SK-N-SH (cell line): Measurements from ENCODE around the gene NUDCD3. TPM values are rescaled to one million over a fixed set of nuclear protein-coding genes. Genes with fewer than 3 reads are reported as not detected.

Experiments
- CTCF ChIA-PET: fragments of 300-600, 350-600 bp; formaldehyde crosslinking; extraction: SDS; loops from one replicate; lab custom pipeline; 2021; lab: Yijun Ruan, JAX
- POLR2A ChIA-PET: fragments of 350-600 bp; sonication (Branson Sonifier 250); formaldehyde crosslinking; extraction: SDS; loops from one replicate; lab custom pipeline; 2020; ENCODE audit warnings: antibody characterized with exemption, inconsistent platforms; lab: Yijun Ruan, JAX
- DNase-seq: peaks from one replicate; pipeline ENCODE4 v3.0.0; 2012
- H2AFZ ChIP-seq: fragments of 200-600 bp; sonication (generic); 2 replicates; pipeline ENCODE4 v1.8.1; 2016; ENCODE audit warnings: antibody characterized with exemption, mild to moderate bottlenecking, low read depth
- H3F3A ChIP-seq: fragments of 200-600 bp; sonication (generic); replicated peaks from 2 replicates; pipeline ENCODE3; 2016; ENCODE audit warnings: antibody characterized with exemption, mild to moderate bottlenecking; ENCODE audit not compliant: insufficient read depth
- H3K27ac ChIP-seq, 2 experiments: fragments of 200-500 bp in 1 of 2; fragments of 200-600 bp in 1 of 2; sonication (Bioruptor generic) in 1 of 2; sonication (generic), shearing (Covaris generic) in 1 of 2; 2 replicates each; pipeline versions ENCODE4 v1.5.1 to v1.6.1; 2014 to 2016; ENCODE audit warnings: low read depth in 2 of 2, inconsistent platforms in 1 of 2, low read length in 1 of 2, mild to moderate bottlenecking in 1 of 2, mixed read lengths in 1 of 2
- H3K27me3 ChIP-seq: fragments of 200-600 bp; sonication (generic), shearing (Covaris generic); 2 replicates; pipeline ENCODE4 v1.6.1; 2016; ENCODE audit warnings: mixed run types; ENCODE audit not compliant: insufficient read depth
- H3K36me3 ChIP-seq, 2 experiments: fragments of 200-500 bp in 1 of 2; fragments of 200-600 bp in 1 of 2; sonication (Bioruptor generic) in 1 of 2; sonication (generic) in 1 of 2; replicated peaks in 1 of 2; 2 replicates each; pipeline versions ENCODE3 to v1.5.1; 2014 to 2016; ENCODE audit warnings: low read length in 1 of 2, mild to moderate bottlenecking in 1 of 2; ENCODE audit not compliant: insufficient read depth in 2 of 2, control insufficient read depth in 1 of 2
- H3K4me1 ChIP-seq, 2 experiments: fragments of 200-500 bp in 1 of 2; fragments of 200-600 bp in 1 of 2; sonication (Bioruptor generic) in 1 of 2; sonication (generic), shearing (Covaris generic) in 1 of 2; 2 replicates each; pipeline versions ENCODE4 v1.5.1 to v1.6.1; 2014 to 2016; ENCODE audit warnings: low read depth in 1 of 2, low read length in 1 of 2, mixed run types in 1 of 2; ENCODE audit not compliant: insufficient read depth in 2 of 2, control insufficient read depth in 1 of 2
- H3K4me2 ChIP-seq: fragments of 200-600 bp; sonication (generic), shearing (Covaris generic); 2 replicates; pipeline ENCODE4 v1.6.1; 2017; ENCODE audit warnings: mixed run types
- H3K4me3 ChIP-seq, 2 experiments: fragments of 200-500 bp in 1 of 2; fragments of 200-600 bp in 1 of 2; sonication (Bioruptor generic) in 1 of 2; sonication (generic), shearing (Covaris generic) in 1 of 2; 2 replicates each; pipeline versions ENCODE4 v1.5.1 to v1.8.1; 2014 to 2016; ENCODE audit warnings: low read depth in 2 of 2, inconsistent platforms in 1 of 2, low read length in 1 of 2, mild to moderate bottlenecking in 1 of 2, mixed read lengths in 1 of 2, moderate library complexity in 1 of 2
- H3K79me2 ChIP-seq: fragments of 200-600 bp; sonication (generic); 2 replicates; pipeline ENCODE4 v1.8.1; 2017; ENCODE audit warnings: mild to moderate bottlenecking; ENCODE audit not compliant: insufficient read depth
- H3K9ac ChIP-seq: fragments of 200-600 bp; sonication (generic); 2 replicates; pipeline ENCODE4 v1.6.1; 2017; ENCODE audit warnings: mixed run types
- H3K9me2 ChIP-seq: fragments of 200-600 bp; sonication (generic); 2 replicates; pipeline ENCODE4 v1.6.1; 2017; ENCODE audit warnings: mixed run types
- H3K9me3 ChIP-seq: fragments of 200-600 bp; sonication (generic); 2 replicates; pipeline ENCODE4 v1.6.1; 2017; ENCODE audit warnings: mixed run types, mild to moderate bottlenecking, moderate library complexity
- H4K20me1 ChIP-seq: fragments of 200-600 bp; sonication (generic); 2 replicates; pipeline ENCODE4 v1.6.1; 2017; ENCODE audit warnings: mild to moderate bottlenecking, mixed run types; ENCODE audit not compliant: insufficient read depth
- CHD2 ChIP-seq: fragments of 150-350 bp; IDR thresholded peaks from 2 replicates; pipeline ENCODE4 v1.6.1; 2018; ENCODE audit warnings: low read length; ENCODE audit not compliant: partially characterized antibody
- ELF1 ChIP-seq: IDR thresholded peaks from 2 replicates; pipeline ENCODE4 v1.4.0; 2012
- FOXJ3 ChIP-seq: sonication (generic); formaldehyde crosslinking; IDR thresholded peaks from 2 replicates; pipeline ENCODE4 v1.5.1; 2020; ENCODE audit warnings: mild to moderate bottlenecking, missing genetic modification reagents
- JUND ChIP-seq: IDR thresholded peaks from 2 replicates; pipeline ENCODE4 v1.4.0; 2012
- MXI1 ChIP-seq: IDR thresholded peaks from 2 replicates; pipeline ENCODE4 v1.6.1; 2012; ENCODE audit warnings: mild to moderate bottlenecking, low read depth, low read length, improper control_type of control experiment
- NFIC ChIP-seq: IDR thresholded peaks from 2 replicates; pipeline ENCODE4 v1.4.0; 2012; ENCODE audit warnings: borderline replicate concordance
- POLR2AphosphoS5 ChIP-seq: IDR thresholded peaks from 2 replicates; pipeline ENCODE4 v1.6.1; 2012; ENCODE audit warnings: low read depth, low read length
- RAD21 ChIP-seq: IDR thresholded peaks from 2 replicates; pipeline ENCODE4 v1.6.1; 2012; ENCODE audit warnings: mild to moderate bottlenecking, low read length
- RCOR1 ChIP-seq: fragments of 150-350 bp; IDR thresholded peaks from 2 replicates; pipeline ENCODE4 v1.6.1; 2017; ENCODE audit warnings: antibody characterized with exemption, low read length
- RFX5 ChIP-seq: IDR thresholded peaks from 2 replicates; pipeline ENCODE4 v1.6.1; 2012; ENCODE audit warnings: mild to moderate bottlenecking, improper control_type of control experiment, low read length
- SIN3A ChIP-seq: IDR thresholded peaks from 2 replicates; pipeline ENCODE4 v1.6.1; 2012; ENCODE audit warnings: low read depth, mild to moderate bottlenecking, low read length, moderate library complexity, borderline replicate concordance
- SMC3 ChIP-seq: IDR thresholded peaks from 2 replicates; pipeline ENCODE4 v1.6.1; 2012; ENCODE audit warnings: low read depth, low read length, improper control_type of control experiment
- TCF12 ChIP-seq: IDR thresholded peaks from 2 replicates; pipeline ENCODE4 v1.4.0; 2012
- TEAD4 ChIP-seq: IDR thresholded peaks from 2 replicates; pipeline ENCODE4 v1.4.0; 2012; ENCODE audit warnings: mild to moderate bottlenecking, borderline replicate concordance; ENCODE audit not compliant: insufficient read depth
- WGBS: methylation state at CpG from one replicate; pipeline ENCODE4 v1.1.6; 2017; ENCODE audit warnings: low lambda C conversion rate; 5-methylcytosine and 5-hydroxymethylcytosine counted together
- polyA plus RNA-seq, 3 experiments: library from polyadenylated mRNA; depleted of rRNA; stranded (reverse); fragments of >200 nt; gene quantifications; 2 replicates each; pipeline ENCODE4 v1.2.3, GENCODE V29; 2012
- TF ChIP-seq, protein P1 (sequence below): IDR thresholded peaks from 2 replicates; pipeline ENCODE4 v1.4.0; 2012; ENCODE audit warnings: low read depth, borderline replicate concordance
- TF ChIP-seq, protein P2 (sequence below): IDR thresholded peaks from 2 replicates; pipeline ENCODE4 v1.4.0; 2012; ENCODE audit warnings: low read depth, borderline replicate concordance
- TF ChIP-seq, protein P3 (sequence below): fragments of 200-600 bp; sonication (generic); IDR thresholded peaks from 2 replicates; pipeline ENCODE4 v1.6.1; 2017; ENCODE audit warnings: antibody characterized with exemption, mild to moderate bottlenecking, moderate library complexity
- TF ChIP-seq, protein P4 (sequence below): fragments of 150-350 bp; IDR thresholded peaks from 2 replicates; pipeline ENCODE4 v1.6.1; 2016; ENCODE audit warnings: mild to moderate bottlenecking, low read depth, low read length

The NUDCD3 gene
- polyA plus RNA-seq, 1 of the 3 experiments (the other 2 are of a cell fraction): 66.0 TPM

DNA sequence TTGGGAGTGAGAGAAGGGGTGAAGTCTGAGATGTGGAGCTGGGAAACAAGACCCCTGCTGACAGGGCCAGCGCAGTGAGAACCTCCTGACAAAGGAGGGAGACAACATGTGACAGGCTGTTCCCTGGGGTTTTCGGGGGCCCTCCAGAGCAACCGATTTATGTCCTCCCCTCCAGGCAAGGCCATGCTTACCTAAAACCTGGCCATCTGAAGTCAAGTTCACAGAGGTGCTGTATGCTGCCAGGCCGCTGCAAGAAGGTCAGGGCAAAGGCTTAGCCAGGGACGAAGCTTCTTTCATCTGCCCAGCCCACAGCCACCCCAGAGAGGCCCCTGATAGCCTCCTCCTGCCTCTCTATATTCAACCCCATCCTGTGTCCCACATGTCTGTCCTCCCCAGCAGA lies 30.1 kb upstream of the NUDCD3 start:
- CTCF ChIA-PET: interaction anchor here (0.6 to 5.1 kb wide), 5 partner anchors 8 to 307 kb away, joined by 3 to 26 read pairs (median 3); no protein-coding TSS in a partner anchor
- H3K9me3 ChIP-seq: peaks cover 8% of the 10 kb centered on the region
- TF ChIP-seq, protein P1, sequence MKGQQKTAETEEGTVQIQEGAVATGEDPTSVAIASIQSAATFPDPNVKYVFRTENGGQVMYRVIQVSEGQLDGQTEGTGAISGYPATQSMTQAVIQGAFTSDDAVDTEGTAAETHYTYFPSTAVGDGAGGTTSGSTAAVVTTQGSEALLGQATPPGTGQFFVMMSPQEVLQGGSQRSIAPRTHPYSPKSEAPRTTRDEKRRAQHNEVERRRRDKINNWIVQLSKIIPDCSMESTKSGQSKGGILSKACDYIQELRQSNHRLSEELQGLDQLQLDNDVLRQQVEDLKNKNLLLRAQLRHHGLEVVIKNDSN: no peak
- TF ChIP-seq CHD2: no peak
- TF ChIP-seq POLR2AphosphoS5: no peak
- TF ChIP-seq, protein P2, sequence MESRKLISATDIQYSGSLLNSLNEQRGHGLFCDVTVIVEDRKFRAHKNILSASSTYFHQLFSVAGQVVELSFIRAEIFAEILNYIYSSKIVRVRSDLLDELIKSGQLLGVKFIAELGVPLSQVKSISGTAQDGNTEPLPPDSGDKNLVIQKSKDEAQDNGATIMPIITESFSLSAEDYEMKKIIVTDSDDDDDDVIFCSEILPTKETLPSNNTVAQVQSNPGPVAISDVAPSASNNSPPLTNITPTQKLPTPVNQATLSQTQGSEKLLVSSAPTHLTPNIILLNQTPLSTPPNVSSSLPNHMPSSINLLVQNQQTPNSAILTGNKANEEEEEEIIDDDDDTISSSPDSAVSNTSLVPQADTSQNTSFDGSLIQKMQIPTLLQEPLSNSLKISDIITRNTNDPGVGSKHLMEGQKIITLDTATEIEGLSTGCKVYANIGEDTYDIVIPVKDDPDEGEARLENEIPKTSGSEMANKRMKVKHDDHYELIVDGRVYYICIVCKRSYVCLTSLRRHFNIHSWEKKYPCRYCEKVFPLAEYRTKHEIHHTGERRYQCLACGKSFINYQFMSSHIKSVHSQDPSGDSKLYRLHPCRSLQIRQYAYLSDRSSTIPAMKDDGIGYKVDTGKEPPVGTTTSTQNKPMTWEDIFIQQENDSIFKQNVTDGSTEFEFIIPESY: no peak
- TF ChIP-seq RFX5: no peak
- TF ChIP-seq JUND: no peak
- TF ChIP-seq, protein P3, sequence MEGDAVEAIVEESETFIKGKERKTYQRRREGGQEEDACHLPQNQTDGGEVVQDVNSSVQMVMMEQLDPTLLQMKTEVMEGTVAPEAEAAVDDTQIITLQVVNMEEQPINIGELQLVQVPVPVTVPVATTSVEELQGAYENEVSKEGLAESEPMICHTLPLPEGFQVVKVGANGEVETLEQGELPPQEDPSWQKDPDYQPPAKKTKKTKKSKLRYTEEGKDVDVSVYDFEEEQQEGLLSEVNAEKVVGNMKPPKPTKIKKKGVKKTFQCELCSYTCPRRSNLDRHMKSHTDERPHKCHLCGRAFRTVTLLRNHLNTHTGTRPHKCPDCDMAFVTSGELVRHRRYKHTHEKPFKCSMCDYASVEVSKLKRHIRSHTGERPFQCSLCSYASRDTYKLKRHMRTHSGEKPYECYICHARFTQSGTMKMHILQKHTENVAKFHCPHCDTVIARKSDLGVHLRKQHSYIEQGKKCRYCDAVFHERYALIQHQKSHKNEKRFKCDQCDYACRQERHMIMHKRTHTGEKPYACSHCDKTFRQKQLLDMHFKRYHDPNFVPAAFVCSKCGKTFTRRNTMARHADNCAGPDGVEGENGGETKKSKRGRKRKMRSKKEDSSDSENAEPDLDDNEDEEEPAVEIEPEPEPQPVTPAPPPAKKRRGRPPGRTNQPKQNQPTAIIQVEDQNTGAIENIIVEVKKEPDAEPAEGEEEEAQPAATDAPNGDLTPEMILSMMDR: no peak
- TF ChIP-seq, protein P4, sequence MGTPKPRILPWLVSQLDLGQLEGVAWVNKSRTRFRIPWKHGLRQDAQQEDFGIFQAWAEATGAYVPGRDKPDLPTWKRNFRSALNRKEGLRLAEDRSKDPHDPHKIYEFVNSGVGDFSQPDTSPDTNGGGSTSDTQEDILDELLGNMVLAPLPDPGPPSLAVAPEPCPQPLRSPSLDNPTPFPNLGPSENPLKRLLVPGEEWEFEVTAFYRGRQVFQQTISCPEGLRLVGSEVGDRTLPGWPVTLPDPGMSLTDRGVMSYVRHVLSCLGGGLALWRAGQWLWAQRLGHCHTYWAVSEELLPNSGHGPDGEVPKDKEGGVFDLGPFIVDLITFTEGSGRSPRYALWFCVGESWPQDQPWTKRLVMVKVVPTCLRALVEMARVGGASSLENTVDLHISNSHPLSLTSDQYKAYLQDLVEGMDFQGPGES: no peak
- no peak for TF ChIP-seq SIN3A
- no peak for TF ChIP-seq ELF1
- TF ChIP-seq TCF12: no peak
- no peak for TF ChIP-seq TEAD4
- no peak for TF ChIP-seq SMC3
- TF ChIP-seq MXI1: no peak
- no peak for TF ChIP-seq RCOR1
- TF ChIP-seq FOXJ3 (CRISPR knock-in tag): no peak
- TF ChIP-seq NFIC: no peak
- TF ChIP-seq RAD21: no peak
- TF ChIP-seq, all 33 proteins: peak for 0
- POLR2A ChIA-PET: no interaction called here
- Histone ChIP-seq H3K36me3 (no peaks in the 10 kb centered on the region), H4K20me1 (no peaks in the 10 kb centered on the region), H3K4me3 (no peak overlapping the region), H3K4me2 (no peak overlapping the region), H3K9ac (no peak overlapping the region), H2AFZ (no peak overlapping the region), H3K9me2 (no peaks in the 10 kb centered on the region), H3K27me3 (peaks cover 14% of the 10 kb centered on the region; the same call in 1 of the 2 replicates), H3F3A (no peaks in the 10 kb centered on the region), H3K4me1 (no peaks in the 10 kb centered on the region), H3K79me2 (no peaks in the 10 kb centered on the region), H3K27ac (no peak overlapping the region)
- DNase-seq: no peak
- WGBS: 72% methylated on average over 5 of the region's 5 CpGs
